Measurements from ENCODE around the gene SALL2. TPM values are rescaled to one million over a fixed set of nuclear protein-coding genes. Genes with fewer than 3 reads are reported as not detected.
A peak's percentile ranks its signal among the peaks of the same experiment; 100 is the strongest.

The SALL2 gene
- total and polyA plus RNA-seq, 2 experiments from 2014 or later: 9.5 to 11.8 TPM

- Histone ChIP-seq H3K36me3 (replicated peaks; ENCODE audit: insufficient read depth, low read depth) (no peaks in the 10 kb centered on the region), H3K9me3 (ENCODE audit: low read depth) (no peaks in the 10 kb centered on the region), H3K27ac (no peak overlapping the region), H3K27me3 (no peaks in the 10 kb centered on the region), H3K4me2 (peak overlapping the region; percentile 78), H2AFZ (no peak overlapping the region), H3K9me2 (replicated peaks; ENCODE audit: insufficient read depth) (no peaks in the 10 kb centered on the region), H3K4me3 (peak overlapping the region; percentile 45), H4K20me1 (ENCODE audit: insufficient read depth, poor library complexity, severe bottlenecking) (no peaks in the 10 kb centered on the region), H3K4me1 (ENCODE audit: insufficient read depth) (peaks cover 4% of the 10 kb centered on the region), H3K79me2 (peaks cover 60% of the 10 kb centered on the region)
- TF ChIP-seq CTCF (IDR thresholded peaks at IDR 0.05; ENCODE audit: poor library complexity): no peak
- no peak for TF ChIP-seq EZH2phosphoT487 (IDR thresholded peaks at IDR 0.05; ENCODE audit: low read depth, severe bottlenecking, unreplicated experiment)
- TF ChIP-seq EZH2 (IDR thresholded peaks at IDR 0.05; ENCODE audit: borderline replicate concordance): no peak
- WGBS (ENCODE audit: low lambda C conversion rate, missing lambda C conversion rate): 87% methylated on average over 6 of the region's 6 CpGs
- no peak for DNase-seq (ENCODE audit: low spot score)
These were observed 16.6 kb downstream of the SALL2 start for GRCh38 chr14:21509432-21510143.

GRCh38 chr14:21506557-21506956 lies 19.6 kb downstream of the SALL2 start:
- 88% methylated on average over 2 of the region's 2 CpGs for WGBS (ENCODE audit: low lambda C conversion rate, missing lambda C conversion rate)
- no peaks in the 10 kb centered on the region for H3K27me3 ChIP-seq
- H3K27ac ChIP-seq: no peak overlapping the region
- no peak for DNase-seq (ENCODE audit: low spot score)
- H3K9me3 ChIP-seq (ENCODE audit: low read depth): no peaks in the 10 kb centered on the region
- H2AFZ ChIP-seq: no peak overlapping the region
- H3K4me2 ChIP-seq: no peak overlapping the region
- no peak for TF ChIP-seq EZH2 (IDR thresholded peaks at IDR 0.05; ENCODE audit: borderline replicate concordance)
- no peak for TF ChIP-seq CTCF (IDR thresholded peaks at IDR 0.05; ENCODE audit: poor library complexity)
- no peaks in the 10 kb centered on the region for H4K20me1 ChIP-seq (ENCODE audit: insufficient read depth, poor library complexity, severe bottlenecking)
- no peaks in the 10 kb centered on the region for H3K36me3 ChIP-seq (replicated peaks; ENCODE audit: insufficient read depth, low read depth)
- no peaks in the 10 kb centered on the region for H3K9me2 ChIP-seq (replicated peaks; ENCODE audit: insufficient read depth)
- H3K79me2 ChIP-seq: peaks cover 74% of the 10 kb centered on the region
- H3K4me1 ChIP-seq (ENCODE audit: insufficient read depth): peaks cover 4% of the 10 kb centered on the region
- no peak overlapping the region for H3K4me3 ChIP-seq

- Histone ChIP-seq H2AFZ (no peak overlapping the region), H3K27ac (no peak overlapping the region), H4K20me1 (ENCODE audit: insufficient read depth, poor library complexity, severe bottlenecking) (no peaks in the 10 kb centered on the region), H3K9me2 (replicated peaks; ENCODE audit: insufficient read depth) (no peaks in the 10 kb centered on the region), H3K4me3 (no peak overlapping the region), H3K27me3 (no peaks in the 10 kb centered on the region), H3K36me3 (replicated peaks; ENCODE audit: insufficient read depth, low read depth) (no peaks in the 10 kb centered on the region), H3K9me3 (ENCODE audit: low read depth) (no peaks in the 10 kb centered on the region), H3K79me2 (peaks cover 67% of the 10 kb centered on the region), H3K4me2 (no peak overlapping the region), H3K4me1 (ENCODE audit: insufficient read depth) (peaks cover 2% of the 10 kb centered on the region)
- TF ChIP-seq EZH2phosphoT487 (IDR thresholded peaks at IDR 0.05; ENCODE audit: low read depth, severe bottlenecking, unreplicated experiment): no peak
- no peak for TF ChIP-seq CTCF (IDR thresholded peaks at IDR 0.05; ENCODE audit: poor library complexity)
- no peak for TF ChIP-seq EZH2 (IDR thresholded peaks at IDR 0.05; ENCODE audit: borderline replicate concordance)
- DNase-seq (ENCODE audit: low spot score): no peak
These were observed 21.1 kb downstream of the SALL2 start for GRCh38 chr14:21505012-21505553.

Measured in hepatocyte (in vitro differentiated cells).